GM19099 (cell line): ENCODE data around the gene KMT5B.

Experiments
- POLR2A ChIP-seq: IDR thresholded peaks from 3 replicates; pipeline ENCODE4 v1.6.1; 2011; ENCODE audit warnings: low read depth; ENCODE audit not compliant: insufficient read length; ENCODE audit errors: extremely low read depth

KMT5B gene

GRCh38 chr11:68166969-68167368 lies 46.1 kb downstream of the KMT5B start:
- no peak for TF ChIP-seq POLR2A

- TF ChIP-seq POLR2A = no peak
Measured at GRCh38 chr11:68165601-68166000, 47.5 kb downstream of the KMT5B start.

- no peak for TF ChIP-seq POLR2A
Measured at GRCh38 chr11:68164437-68164836, 48.7 kb downstream of the KMT5B start.

DNA sequence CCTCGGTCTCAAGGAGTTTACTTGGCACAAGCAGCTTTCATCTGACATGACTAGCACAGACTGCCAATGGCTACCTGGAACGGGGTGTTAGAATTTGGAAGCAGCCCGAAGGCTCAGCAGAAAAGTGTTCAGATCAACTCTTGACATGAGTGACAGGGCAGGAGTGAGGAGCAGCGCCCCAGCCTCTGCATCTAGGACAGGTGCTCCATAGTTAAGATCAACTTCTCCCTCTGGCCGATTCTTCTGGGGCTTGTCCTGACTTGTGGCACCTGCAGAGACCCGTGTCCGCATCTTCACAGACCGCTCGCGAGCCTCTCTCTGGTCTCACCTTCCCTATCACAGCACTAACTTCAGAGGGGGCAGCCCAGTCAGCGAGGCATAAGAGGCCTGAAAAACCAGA lies 49.4 kb downstream of the KMT5B start:
- TF ChIP-seq POLR2A = no peak

GRCh38 chr11:68160100-68160695 lies 52.9 kb downstream of the KMT5B start:
- no peak for TF ChIP-seq POLR2A

DNA sequence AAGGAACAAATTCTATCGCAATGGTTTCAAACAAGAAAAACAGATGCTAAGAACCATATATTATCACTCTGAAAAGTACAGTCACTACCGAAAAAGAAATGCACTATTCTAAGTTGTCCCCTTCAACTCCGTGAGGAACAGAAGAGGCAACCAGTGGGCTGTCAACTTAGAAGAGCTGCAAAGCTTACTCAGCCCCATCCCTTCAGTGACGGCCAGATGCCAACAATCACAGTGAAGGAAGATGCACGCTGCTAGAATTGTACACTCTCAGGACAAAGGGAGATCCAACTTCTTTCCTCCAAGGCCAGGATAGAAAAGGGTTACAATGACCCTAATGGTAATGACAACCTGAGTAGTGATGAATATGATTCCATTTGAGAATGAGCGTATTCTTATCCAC lies 53.4 kb downstream of the KMT5B start:
- TF ChIP-seq POLR2A = no peak

- TF ChIP-seq POLR2A = no peak
Measured at GRCh38 chr11:68159161-68159560, 53.9 kb downstream of the KMT5B start.

DNA sequence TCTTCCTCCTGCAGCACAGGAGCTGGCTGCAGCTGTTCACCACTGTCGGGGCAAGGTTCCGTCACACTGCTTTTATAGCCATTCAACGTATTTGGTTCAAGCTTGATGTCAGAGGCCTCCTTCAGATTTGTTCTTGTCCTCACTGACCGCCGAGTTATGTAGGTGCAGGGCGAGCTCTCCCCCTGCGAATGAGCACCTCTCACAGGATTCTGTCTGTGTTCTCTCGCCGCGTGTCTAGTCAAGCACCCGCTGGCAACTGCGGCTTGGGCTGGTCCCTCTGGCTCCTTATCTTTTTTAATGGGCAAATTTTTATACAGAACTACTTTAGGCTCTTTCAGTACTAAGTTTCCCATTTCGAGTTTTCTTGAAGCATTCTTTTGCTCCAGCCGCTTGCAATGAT lies 54.5 kb downstream of the KMT5B start:
- no peak for TF ChIP-seq POLR2A

- TF ChIP-seq POLR2A = no peak
Measured at GRCh38 chr11:68153742-68154141, 59.4 kb downstream of the KMT5B start.

DNA sequence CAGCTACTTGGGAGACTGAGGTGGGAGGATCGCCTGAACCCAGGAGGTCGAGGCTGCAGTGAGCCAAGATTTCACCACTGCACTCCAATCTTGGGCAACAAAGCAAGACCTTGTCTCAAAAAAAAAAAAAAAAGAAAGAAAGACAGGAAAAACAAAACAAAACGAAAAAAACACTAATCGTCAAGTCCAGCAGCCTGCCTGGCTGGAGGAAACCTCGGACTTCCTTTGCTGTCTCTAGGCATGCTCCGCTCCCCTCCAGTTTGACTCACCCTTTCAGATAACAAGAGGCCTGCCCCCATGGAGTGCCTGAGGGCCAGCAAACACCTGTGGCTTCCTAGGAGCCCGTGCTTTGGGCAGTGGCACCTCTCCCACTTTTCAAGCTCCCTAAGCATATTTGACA lies 63.1 kb downstream of the KMT5B start:
- TF ChIP-seq POLR2A = no peak

GRCh38 chr11:68149417-68149816 lies 63.7 kb downstream of the KMT5B start:
- no peak for TF ChIP-seq POLR2A

DNA sequence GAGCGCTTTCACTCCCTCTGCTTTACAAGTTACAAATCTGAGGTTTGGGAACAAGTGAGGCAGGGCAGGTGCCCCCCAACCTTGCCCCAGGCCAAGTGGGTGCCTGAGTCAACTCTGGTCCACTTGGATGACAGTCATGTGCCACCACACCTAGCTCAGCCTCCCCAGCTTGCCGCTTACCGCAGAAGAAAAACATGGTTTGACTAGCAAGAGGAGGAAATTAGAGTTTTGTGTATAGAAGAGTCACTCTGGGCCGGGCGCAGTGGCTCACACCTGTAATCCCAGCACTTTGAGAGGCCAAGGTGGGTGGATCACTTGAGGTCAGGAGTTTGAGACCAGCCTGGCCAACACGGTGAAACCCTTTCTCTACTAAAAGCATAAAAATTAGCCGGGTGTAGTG lies 64.2 kb downstream of the KMT5B start:
- TF ChIP-seq POLR2A = no peak

DNA sequence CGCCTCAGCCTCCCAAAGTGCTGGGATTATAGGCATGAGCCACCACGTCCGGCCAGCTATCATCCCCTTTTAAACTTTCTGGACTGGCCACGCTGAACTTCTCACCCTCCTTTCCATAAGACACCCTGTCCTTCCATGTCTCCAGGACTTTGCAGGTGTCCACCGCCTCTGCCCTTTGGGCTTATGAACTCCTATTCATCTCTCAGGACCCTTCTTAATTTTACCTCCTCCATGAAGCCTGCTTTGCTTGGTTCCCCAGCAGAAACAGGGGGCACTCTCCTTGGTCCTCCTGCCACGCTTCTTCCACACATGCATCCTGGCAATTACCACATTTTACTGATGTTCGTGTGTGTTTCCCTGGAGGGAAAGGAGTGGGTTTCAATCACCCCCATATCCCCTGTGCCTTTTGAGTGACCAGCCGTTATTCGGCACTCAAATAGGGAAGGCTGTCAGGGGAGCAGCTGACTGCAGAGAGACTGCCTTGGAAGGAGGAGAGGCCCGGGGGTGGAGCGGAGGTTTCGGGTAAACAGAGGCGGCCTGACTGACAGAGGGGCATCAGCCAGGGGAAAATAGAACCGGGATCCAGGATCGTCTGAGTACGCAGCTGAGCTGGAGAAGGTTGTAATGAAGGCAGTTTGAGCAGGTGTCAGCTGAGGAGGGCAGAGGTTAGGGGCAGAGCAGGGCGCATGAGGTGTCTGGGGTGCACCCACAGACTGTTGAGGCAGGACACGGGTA lies 64.9 kb downstream of the KMT5B start:
- no peak for TF ChIP-seq POLR2A

- no peak for TF ChIP-seq POLR2A
Measured at GRCh38 chr11:68146704-68147474, 66.2 kb downstream of the KMT5B start.

DNA sequence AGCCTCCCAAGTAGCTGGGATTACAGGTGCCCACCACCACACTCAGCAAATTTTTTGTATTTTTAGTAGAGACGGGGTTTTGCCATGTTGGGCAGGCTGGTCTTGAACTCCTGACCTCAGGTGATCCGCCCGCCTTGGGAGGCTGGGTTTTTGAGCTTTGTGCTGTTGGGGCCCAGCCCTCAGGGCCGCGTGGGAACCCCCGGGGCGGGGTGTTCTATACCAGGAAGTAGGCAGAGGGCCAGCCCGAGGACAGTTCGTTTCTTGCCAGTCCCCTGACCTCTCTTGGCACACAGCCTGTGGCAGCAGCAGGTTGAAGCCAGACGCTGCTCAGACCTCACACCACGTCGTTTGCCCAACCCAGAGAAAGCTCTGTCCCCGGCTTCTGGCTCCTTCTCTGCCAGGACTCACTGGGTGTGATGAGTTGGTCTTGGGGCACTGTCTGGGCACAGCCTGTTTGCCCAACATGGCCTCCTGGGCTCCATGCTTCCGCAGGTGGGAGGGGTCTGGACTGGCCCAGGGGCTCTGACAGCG lies 67.0 kb downstream of the KMT5B start:
- TF ChIP-seq POLR2A = no peak

DNA sequence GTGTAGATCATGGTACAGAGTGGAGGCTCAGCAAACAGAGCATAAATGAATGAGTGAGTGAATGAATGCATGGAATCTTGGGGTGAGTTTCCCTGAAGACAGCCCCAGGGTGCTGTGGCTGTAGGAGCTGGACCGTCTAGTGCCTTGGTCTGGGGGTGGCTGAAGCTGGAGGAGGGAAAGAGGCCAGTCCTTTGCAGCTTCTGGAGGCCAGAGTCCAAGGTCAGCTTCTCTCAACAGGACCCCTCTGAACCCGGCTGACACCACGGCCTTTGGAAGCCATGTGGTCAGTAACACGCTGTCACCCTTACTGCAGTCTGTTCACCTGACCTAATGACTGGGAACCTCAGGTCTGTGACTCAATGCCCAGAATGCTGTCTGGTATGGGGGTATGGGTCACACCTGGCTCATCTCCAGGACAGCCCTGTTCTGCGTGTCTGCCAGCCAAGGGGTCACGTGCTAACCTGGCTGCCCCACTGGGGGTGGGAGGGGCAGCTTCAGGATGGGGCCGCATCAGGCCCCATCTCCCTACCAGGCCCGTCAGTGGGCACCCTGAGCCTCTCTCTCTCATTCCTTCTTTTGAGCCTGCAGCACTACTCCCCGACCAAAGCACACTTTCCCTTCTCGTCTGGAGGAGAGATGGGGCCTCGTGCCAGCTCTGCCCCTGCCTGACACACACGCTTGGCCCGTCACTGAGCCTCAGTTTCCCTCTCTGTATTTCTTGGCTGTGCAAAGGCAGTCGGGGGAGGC lies 67.8 kb downstream of the KMT5B start:
- no peak for TF ChIP-seq POLR2A

DNA sequence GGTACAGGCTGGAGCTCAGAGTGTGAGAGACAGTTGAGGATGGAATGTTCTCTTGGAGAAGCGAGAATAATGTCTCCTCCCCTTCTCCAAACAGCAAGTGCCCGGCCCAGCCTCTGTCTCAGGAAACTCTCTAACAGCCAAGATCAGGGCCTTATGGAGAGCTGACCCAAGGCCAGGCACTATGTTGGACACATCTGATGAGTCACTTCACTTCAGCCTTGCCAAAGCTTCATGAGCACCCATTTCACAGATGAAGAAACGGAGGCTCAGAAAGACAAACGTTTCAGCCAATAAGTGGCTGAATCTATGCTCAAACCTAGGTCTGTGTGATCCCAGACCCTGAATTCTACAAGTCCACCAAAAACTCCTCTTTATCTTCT lies 69.8 kb downstream of the KMT5B start:
- TF ChIP-seq POLR2A = no peak
